ENCODE measurements around the gene AGBL5. TPM values are rescaled to one million over a fixed set of nuclear protein-coding genes. Genes with fewer than 3 reads are reported as not detected.
"Not testable (repeated sequence)": the region's sequence is repeated elsewhere in the genome, so short reads cannot be mapped to it uniquely, and the experiment has no call there.

Gene AGBL5
- total and polyA plus RNA-seq, 3 donors from 2014 or later: 227 to 784 (median 294) TPM

GRCh38 chr2:27117995-27118524 lies 66.6 kb downstream of the AGBL5 start:
- intact Hi-C loops (cut with DNase I; ENCODE audit: low total_unique reads): no loop called here
- DNase-seq: no peak
- Histone ChIP-seq H3K36me3 (ENCODE audit: low read depth, missing control alignments) (no peaks in the 10 kb centered on the region), H3K27me3 (no peaks in the 10 kb centered on the region), H3K9me3 (no peaks in the 10 kb centered on the region), H3K27ac (no peak overlapping the region), H3K4me3 (peak overlapping the region; percentile 39 to 56), H3K4me1 (peaks cover 4% of the 10 kb centered on the region)
- TF ChIP-seq CTCF (IDR thresholded peaks at IDR 0.05): no peak
- no peak for TF ChIP-seq POLR2A (IDR thresholded peaks at IDR 0.05)
- WGBS, 2 donors: 19 to 42% methylated on average over 3 to 14 of the region's 14 CpGs

- intact Hi-C loops (cut with DNase I; ENCODE audit: low total_unique reads): no loop called here
Measured at GRCh38 chr2:27118525-27119329, 67.3 kb downstream of the AGBL5 start, which contains the start of gene CGREF1. TSS of gene CGREF1 (minus strand) at chr2:27119128. CDS start at chr2:27104366, 14,762 bp downstream.

GRCh38 chr2:27119330-27119670 lies 67.8 kb downstream of the AGBL5 start:
- intact Hi-C loops (cut with DNase I; ENCODE audit: low total_unique reads); H3K4me1 ChIP-seq; H3K27ac ChIP-seq; H3K27me3 ChIP-seq; DNase-seq; H3K9me3 ChIP-seq; H3K36me3 ChIP-seq (ENCODE audit: low read depth, missing control alignments): not testable (repeated sequence)
- H3K4me3 ChIP-seq: peak overlapping the region in 1 of 2 donors; percentile 56
- 71 to 78% methylated on average over 8 of the region's 8 CpGs for WGBS, 2 donors

More at GRCh38 chr2:27118525-27119329, 67.3 kb downstream of the AGBL5 start, which contains the start of gene CGREF1:
- H3K4me1 ChIP-seq: peaks cover 4% of the 10 kb centered on the region
- no peaks in the 10 kb centered on the region for H3K9me3 ChIP-seq
- no peak for TF ChIP-seq CTCF (IDR thresholded peaks at IDR 0.05)
- TF ChIP-seq POLR2A (IDR thresholded peaks at IDR 0.05): no peak
- no peak within 1 kb of the TSS for H3K27ac ChIP-seq
- DNase-seq: no peak
- 4 to 12% methylated on average over 15 to 38 of the region's 84 CpGs for WGBS, 2 donors
- no peaks in the 10 kb centered on the region for H3K27me3 ChIP-seq
- no peaks in the 10 kb centered on the region for H3K36me3 ChIP-seq (ENCODE audit: low read depth, missing control alignments)
- peak within 1 kb of the TSS; percentile 39 to 56 for H3K4me3 ChIP-seq

Other genes with a start within 250 kb of the AGBL5 start
- gene DPYSL5, start 203.5 kb upstream of the AGBL5 start, total RNA-seq: 1 to 10 TPM; 2.8 to 5.5 TPM
- 22.3 TPM for gene DPYSL5, start 203.5 kb upstream of the AGBL5 start, polyA plus RNA-seq (ENCODE audit: insufficient read depth, low read depth, low replicate concordance)
- gene MAPRE3, start 81.0 kb upstream of the AGBL5 start, total RNA-seq: 10 to 100 TPM; 31.4 to 49.8 TPM
- gene MAPRE3, start 81.0 kb upstream of the AGBL5 start, polyA plus RNA-seq (ENCODE audit: insufficient read depth, low read depth, low replicate concordance): 112 TPM
- 10 to 100 TPM; 64.8 to 73.9 TPM for gene TMEM214, start 18.7 kb upstream of the AGBL5 start, total RNA-seq
- gene TMEM214, start 18.7 kb upstream of the AGBL5 start, polyA plus RNA-seq (ENCODE audit: insufficient read depth, low read depth, low replicate concordance): 81.9 TPM
- 100 to 1,000 TPM; 220 to 262 TPM for gene OST4, start 20.0 kb downstream of the AGBL5 start, total RNA-seq
- 297 TPM for gene OST4, start 20.0 kb downstream of the AGBL5 start, polyA plus RNA-seq (ENCODE audit: insufficient read depth, low read depth, low replicate concordance)
- gene EMILIN1, start 26.9 kb downstream of the AGBL5 start, total RNA-seq: 10 to 100 TPM; 29.2 to 50.7 TPM
- gene EMILIN1, start 26.9 kb downstream of the AGBL5 start, polyA plus RNA-seq (ENCODE audit: insufficient read depth, low read depth, low replicate concordance): 35.9 TPM
- gene KHK, start 35.1 kb downstream of the AGBL5 start, total RNA-seq: 10 to 100 TPM in 1 of 2 donors, 1 to 10 TPM in 1; 5.3 to 13.4 TPM
- gene KHK, start 35.1 kb downstream of the AGBL5 start, polyA plus RNA-seq (ENCODE audit: insufficient read depth, low read depth, low replicate concordance): 11.5 TPM
- 10 to 100 TPM in 1 of 2 donors, 1 to 10 TPM in 1; 6.6 to 11.1 TPM for gene CGREF1, start 67.5 kb downstream of the AGBL5 start, total RNA-seq
- 7.4 TPM for gene CGREF1, start 67.5 kb downstream of the AGBL5 start, polyA plus RNA-seq (ENCODE audit: insufficient read depth, low read depth, low replicate concordance)
- gene ABHD1, start 72.1 kb downstream of the AGBL5 start, total RNA-seq: 10 to 100 TPM; 37.3 to 76.4 TPM
- 141 TPM for gene ABHD1, start 72.1 kb downstream of the AGBL5 start, polyA plus RNA-seq (ENCODE audit: insufficient read depth, low read depth, low replicate concordance)
- 10 to 100 TPM; 82.0 to 84.0 TPM for gene PREB, start 83.0 kb downstream of the AGBL5 start, total RNA-seq
- 62.4 TPM for gene PREB, start 83.0 kb downstream of the AGBL5 start, polyA plus RNA-seq (ENCODE audit: insufficient read depth, low read depth, low replicate concordance)
- 10 to 100 TPM; 12.8 to 55.4 TPM for gene PRR30, start 87.7 kb downstream of the AGBL5 start, total RNA-seq
- gene PRR30, start 87.7 kb downstream of the AGBL5 start, polyA plus RNA-seq (ENCODE audit: insufficient read depth, low read depth, low replicate concordance): 153 TPM
- 1 to 10 TPM; 5.5 to 6.7 TPM for gene TCF23, start 97.3 kb downstream of the AGBL5 start, total RNA-seq
- 6.6 TPM for gene TCF23, start 97.3 kb downstream of the AGBL5 start, polyA plus RNA-seq (ENCODE audit: insufficient read depth, low read depth, low replicate concordance)
- 100 to 1,000 TPM; 263 to 295 TPM for gene ATRAID, start 160.4 kb downstream of the AGBL5 start, total RNA-seq
- gene ATRAID, start 160.4 kb downstream of the AGBL5 start, polyA plus RNA-seq (ENCODE audit: insufficient read depth, low read depth, low replicate concordance): 323 TPM
- gene SLC5A6, start 160.6 kb downstream of the AGBL5 start, total RNA-seq: 10 to 100 TPM; 83.4 to 84.0 TPM
- 83.9 TPM for gene SLC5A6, start 160.6 kb downstream of the AGBL5 start, polyA plus RNA-seq (ENCODE audit: insufficient read depth, low read depth, low replicate concordance)
- 10 to 100 TPM; 62.5 to 66.9 TPM for gene CAD, start 165.7 kb downstream of the AGBL5 start, total RNA-seq
- 40.0 TPM for gene CAD, start 165.7 kb downstream of the AGBL5 start, polyA plus RNA-seq (ENCODE audit: insufficient read depth, low read depth, low replicate concordance)
- 100 to 1,000 TPM; 130 to 160 TPM for gene SLC30A3, start 211.4 kb downstream of the AGBL5 start, total RNA-seq
- gene SLC30A3, start 211.4 kb downstream of the AGBL5 start, polyA plus RNA-seq (ENCODE audit: insufficient read depth, low read depth, low replicate concordance): 111 TPM
- gene DNAJC5G, start 223.8 kb downstream of the AGBL5 start, total RNA-seq: 10 to 100 TPM; 37.4 to 57.9 TPM
- gene DNAJC5G, start 223.8 kb downstream of the AGBL5 start, polyA plus RNA-seq (ENCODE audit: insufficient read depth, low read depth, low replicate concordance): 65.0 TPM
- 10 to 100 TPM; 38.5 to 46.8 TPM for gene TRIM54, start 230.8 kb downstream of the AGBL5 start, total RNA-seq
- 28.3 TPM for gene TRIM54, start 230.8 kb downstream of the AGBL5 start, polyA plus RNA-seq (ENCODE audit: insufficient read depth, low read depth, low replicate concordance)

Measured in testis (tissue), 3 donors.